Panc1 (cell line): Measurements from ENCODE around the gene VTI1A. TPM values are rescaled to one million over a fixed set of nuclear protein-coding genes. Genes with fewer than 3 reads are reported as not detected.
A peak's percentile ranks its signal among the peaks of the same experiment; 100 is the strongest.

Experiments used
- ATAC-seq: fragments of 200-7000 bp; cut with Tn5 transposase; 2 replicates; pipeline ENCODE4 v1.9.1; 2020; ENCODE audit warnings: mild to moderate bottlenecking, moderate library complexity
- BruUV-seq: library from RNA; stranded (reverse); fragments of 400-500 nt; replicated peaks from 2 replicates; lab custom pipeline; 2021; lab: Mats Ljungman, UMichigan
- CTCF ChIA-PET: fragments of 300-600 bp; sonication (Branson Sonifier 250); formaldehyde crosslinking; loops from one replicate; lab custom pipeline; 2022; ENCODE audit warnings: antibody characterized with exemption; lab: Charles Lee
- POLR2A ChIA-PET: fragments of 300-600 bp; sonication (Branson Sonifier 250); formaldehyde crosslinking; loops from one replicate; lab custom pipeline; 2022; ENCODE audit warnings: antibody characterized with exemption; lab: Charles Lee
- DNase-seq: peaks from one replicate; pipeline ENCODE4 v3.0.0-alpha.2; 2010; ENCODE audit warnings: low read depth, low spot score
- H3K27ac ChIP-seq: 2 replicates; pipeline ENCODE4 v1.5.1; 2011; ENCODE audit warnings: mild to moderate bottlenecking, low read length, inconsistent platforms
- H3K27me3 ChIP-seq: fragments of 200-500 bp; sonication (Bioruptor generic); 2 replicates; pipeline ENCODE4 v1.6.0; 2014; ENCODE audit warnings: low read length, inconsistent platforms; ENCODE audit not compliant: control insufficient read depth, insufficient read depth
- H3K36me3 ChIP-seq: fragments of 200-500 bp; sonication (Bioruptor generic); 2 replicates; pipeline ENCODE4 v1.5.1; 2014; ENCODE audit warnings: inconsistent platforms, mild to moderate bottlenecking, low read length, moderate library complexity; ENCODE audit not compliant: control insufficient read depth, insufficient read depth
- H3K4me1 ChIP-seq: 2 replicates; pipeline ENCODE4 v1.5.1; 2011; ENCODE audit warnings: inconsistent platforms, mild to moderate bottlenecking, low read length, moderate library complexity; ENCODE audit not compliant: control insufficient read depth, insufficient read depth
- H3K4me3 ChIP-seq, 2 experiments: 2 replicates each; pipeline ENCODE4 v1.5.1; 2011 to 2012; ENCODE audit warnings: low read depth in 2 of 2, low read length in 2 of 2, mild to moderate bottlenecking in 2 of 2, inconsistent platforms in 1 of 2, moderate library complexity in 1 of 2
- H3K9me3 ChIP-seq: fragments of 200-500 bp; sonication (Bioruptor generic); 2 replicates; pipeline ENCODE4 v1.5.1; 2014; ENCODE audit warnings: low read depth, mild to moderate bottlenecking, inconsistent platforms, low read length, moderate library complexity; ENCODE audit not compliant: control insufficient read depth, insufficient read depth
- POLR2AphosphoS5 ChIP-seq: IDR thresholded peaks from 2 replicates; pipeline ENCODE4 v1.6.1; 2012; ENCODE audit warnings: mild to moderate bottlenecking, low read depth, low read length, moderate library complexity
- REST ChIP-seq, 2 experiments: IDR thresholded peaks; 2 replicates each; pipeline ENCODE4 v1.6.1; 2011 to 2012; ENCODE audit warnings: low read depth in 2 of 2, control low read depth in 1 of 2, low read length in 1 of 2, mild to moderate bottlenecking in 1 of 2, moderate library complexity in 1 of 2; ENCODE audit not compliant: insufficient read depth in 1 of 2
- SIN3A ChIP-seq: IDR thresholded peaks from 2 replicates; pipeline ENCODE4 v1.6.1; 2012; ENCODE audit warnings: low read depth, mild to moderate bottlenecking, low read length, moderate library complexity, borderline replicate concordance; ENCODE audit not compliant: insufficient read depth
- TCF7L2 ChIP-seq: IDR thresholded peaks from 2 replicates; pipeline ENCODE4 v1.6.1; 2011; ENCODE audit warnings: mild to moderate bottlenecking, low read depth, low read length, inconsistent platforms
- in situ Hi-C: cut with HindIII; loops from 2 replicates; pipeline ENCODE4 v1.10.0; 2016; ENCODE audit warnings: low sequenced_read_pairs, low pct_unique_long_range_greater_than_20kb
- intact Hi-C: fragments of 100-400 bp; cut with micrococcal nuclease; formaldehyde crosslinking; loops from one replicate; pipeline ENCODE4 v1.10.0; 2022; ENCODE audit not compliant: unreplicated experiment
- total RNA-seq: library from RNA; stranded (reverse); gene quantifications from one replicate; pipeline ENCODE4 v1.2.1, GENCODE V29; 2021; ENCODE audit not compliant: unreplicated experiment
- TF ChIP-seq, protein P1 (sequence below): fragments of 450-650 bp; IDR thresholded peaks from 2 replicates; pipeline ENCODE4 v1.5.1; 2017; ENCODE audit warnings: mild to moderate bottlenecking

The VTI1A gene
- total RNA-seq, 1 experiment from 2014 or later: 36.3 TPM

DNA sequence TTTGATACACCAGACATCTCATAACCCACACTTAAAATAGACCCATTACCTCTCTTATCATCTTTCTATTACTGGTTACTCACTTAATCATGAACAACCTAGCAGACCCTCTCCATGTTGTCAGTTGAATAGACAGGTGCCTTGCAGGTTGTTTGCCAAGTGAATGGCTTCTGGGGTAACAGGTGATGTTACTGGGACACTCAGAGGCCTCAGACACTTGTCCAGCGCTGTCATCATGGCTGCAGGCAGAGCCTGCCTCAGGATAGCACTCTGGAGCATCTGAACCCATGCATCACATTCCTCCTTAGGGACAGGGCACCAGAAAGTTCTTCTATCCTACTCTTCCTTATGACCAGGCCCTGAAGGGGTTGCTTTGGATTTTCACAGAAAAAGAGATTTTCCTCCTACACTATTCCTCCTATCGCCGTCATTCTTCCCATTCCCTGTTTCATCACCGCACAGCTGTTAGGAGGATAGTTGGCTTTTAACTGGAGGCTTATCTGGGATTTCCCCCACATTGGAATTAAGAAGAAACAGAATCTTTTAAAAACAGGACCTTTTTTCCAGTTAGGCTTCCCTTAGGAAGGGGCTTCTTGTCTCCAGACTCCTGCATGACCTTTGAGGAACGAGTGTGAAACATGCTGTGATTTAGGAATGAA is 182.1 kb downstream of the VTI1A start:
- TF ChIP-seq SIN3A (no peak), TCF7L2 (no peak), REST (IDR thresholded peaks at IDR 0.05; ENCODE audit: insufficient read depth in 1 of 2, low read depth in 2 of 2, low read length in 1 of 2) (no peak), POLR2AphosphoS5 (no peak)
- TF ChIP-seq, protein P1, sequence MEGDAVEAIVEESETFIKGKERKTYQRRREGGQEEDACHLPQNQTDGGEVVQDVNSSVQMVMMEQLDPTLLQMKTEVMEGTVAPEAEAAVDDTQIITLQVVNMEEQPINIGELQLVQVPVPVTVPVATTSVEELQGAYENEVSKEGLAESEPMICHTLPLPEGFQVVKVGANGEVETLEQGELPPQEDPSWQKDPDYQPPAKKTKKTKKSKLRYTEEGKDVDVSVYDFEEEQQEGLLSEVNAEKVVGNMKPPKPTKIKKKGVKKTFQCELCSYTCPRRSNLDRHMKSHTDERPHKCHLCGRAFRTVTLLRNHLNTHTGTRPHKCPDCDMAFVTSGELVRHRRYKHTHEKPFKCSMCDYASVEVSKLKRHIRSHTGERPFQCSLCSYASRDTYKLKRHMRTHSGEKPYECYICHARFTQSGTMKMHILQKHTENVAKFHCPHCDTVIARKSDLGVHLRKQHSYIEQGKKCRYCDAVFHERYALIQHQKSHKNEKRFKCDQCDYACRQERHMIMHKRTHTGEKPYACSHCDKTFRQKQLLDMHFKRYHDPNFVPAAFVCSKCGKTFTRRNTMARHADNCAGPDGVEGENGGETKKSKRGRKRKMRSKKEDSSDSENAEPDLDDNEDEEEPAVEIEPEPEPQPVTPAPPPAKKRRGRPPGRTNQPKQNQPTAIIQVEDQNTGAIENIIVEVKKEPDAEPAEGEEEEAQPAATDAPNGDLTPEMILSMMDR: no peak
- H3K9me3 ChIP-seq: no peaks in the 10 kb centered on the region
- H3K4me3 ChIP-seq: no peak overlapping the region
- ATAC-seq (no peak), DNase-seq (no peak)
- ChIA-PET POLR2A (no interaction called here), CTCF (no interaction called here)
- no peaks in the 10 kb centered on the region for H3K36me3 ChIP-seq
- BruUV-seq: no TSS peak
- no peaks in the 10 kb centered on the region; the same call in 1 of the 2 replicates for H3K4me1 ChIP-seq
- in situ Hi-C loops (no loop called here), intact Hi-C loops (no loop called here)
- H3K27me3 ChIP-seq: no peaks in the 10 kb centered on the region
- no peak overlapping the region for H3K27ac ChIP-seq

GRCh38 chr10:112631501-112632400 is 184.7 kb downstream of the VTI1A start:
- ATAC-seq (peak; percentile 56; the same call in 1 of the 2 replicates), DNase-seq (no peak)
- intact Hi-C loops (no loop called here), in situ Hi-C loops (no loop called here)
- no peaks in the 10 kb centered on the region for H3K9me3 ChIP-seq
- no peaks in the 10 kb centered on the region for H3K36me3 ChIP-seq
- no peaks in the 10 kb centered on the region; the same call in 1 of the 2 replicates for H3K4me1 ChIP-seq
- no TSS peak for BruUV-seq
- no peak overlapping the region for H3K4me3 ChIP-seq
- H3K27me3 ChIP-seq: no peaks in the 10 kb centered on the region
- H3K27ac ChIP-seq: no peak overlapping the region
- TF ChIP-seq TCF7L2 (no peak), SIN3A (no peak), POLR2AphosphoS5 (no peak)
- CTCF ChIA-PET: no interaction called here
- POLR2A ChIA-PET: no interaction called here
